Measurements from ENCODE around the gene SFRP5.

- TF ChIP-seq, protein P1, sequence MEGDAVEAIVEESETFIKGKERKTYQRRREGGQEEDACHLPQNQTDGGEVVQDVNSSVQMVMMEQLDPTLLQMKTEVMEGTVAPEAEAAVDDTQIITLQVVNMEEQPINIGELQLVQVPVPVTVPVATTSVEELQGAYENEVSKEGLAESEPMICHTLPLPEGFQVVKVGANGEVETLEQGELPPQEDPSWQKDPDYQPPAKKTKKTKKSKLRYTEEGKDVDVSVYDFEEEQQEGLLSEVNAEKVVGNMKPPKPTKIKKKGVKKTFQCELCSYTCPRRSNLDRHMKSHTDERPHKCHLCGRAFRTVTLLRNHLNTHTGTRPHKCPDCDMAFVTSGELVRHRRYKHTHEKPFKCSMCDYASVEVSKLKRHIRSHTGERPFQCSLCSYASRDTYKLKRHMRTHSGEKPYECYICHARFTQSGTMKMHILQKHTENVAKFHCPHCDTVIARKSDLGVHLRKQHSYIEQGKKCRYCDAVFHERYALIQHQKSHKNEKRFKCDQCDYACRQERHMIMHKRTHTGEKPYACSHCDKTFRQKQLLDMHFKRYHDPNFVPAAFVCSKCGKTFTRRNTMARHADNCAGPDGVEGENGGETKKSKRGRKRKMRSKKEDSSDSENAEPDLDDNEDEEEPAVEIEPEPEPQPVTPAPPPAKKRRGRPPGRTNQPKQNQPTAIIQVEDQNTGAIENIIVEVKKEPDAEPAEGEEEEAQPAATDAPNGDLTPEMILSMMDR (IDR thresholded peaks at IDR 0.05): no peak
- TF ChIP-seq EZH2phosphoT487 (IDR thresholded peaks at IDR 0.05) (no peak), EZH2 (IDR thresholded peaks at IDR 0.05) (no peak)
Observed at GRCh38 chr10:97757471-97757870, 14.3 kb downstream of the SFRP5 start.
